HEK293T (cell line): ENCODE results near the gene NFATC1.

Source experiments
- CTCF ChIA-PET: fragments of 350-600 bp; formaldehyde crosslinking; extraction: SDS; loops from one replicate; lab custom pipeline; 2021; ENCODE audit warnings: antibody characterized with exemption, inconsistent platforms; lab: Yijun Ruan, JAX
- POLR2A ChIA-PET: fragments of 350-600 bp; formaldehyde crosslinking; extraction: SDS; loops from one replicate; lab custom pipeline; 2020; ENCODE audit warnings: antibody characterized with exemption, inconsistent platforms; lab: Yijun Ruan, JAX
- DNase-seq: peaks from one replicate; pipeline ENCODE4 v3.0.0; 2012; ENCODE audit warnings: mixed read lengths; ENCODE audit errors: extremely low spot score
- ARNT ChIP-seq: fragments of 450-650 bp; IDR thresholded peaks from 2 replicates; pipeline ENCODE4 v1.6.1; 2017; ENCODE audit warnings: mild to moderate bottlenecking
- BHLHE40 ChIP-seq: fragments of 450-650 bp; IDR thresholded peaks from 2 replicates; pipeline ENCODE4 v1.6.1; 2016; ENCODE audit warnings: mild to moderate bottlenecking, moderate library complexity, borderline replicate concordance
- CTBP1 ChIP-seq: fragments of 450-650 bp; IDR thresholded peaks from 2 replicates; pipeline ENCODE4 v1.6.1; 2016; ENCODE audit warnings: borderline replicate concordance
- ELF4 ChIP-seq: fragments of 450-650 bp; IDR thresholded peaks from 2 replicates; pipeline ENCODE4 v1.6.1; 2017; ENCODE audit warnings: antibody characterized with exemption
- FOXA1 ChIP-seq: fragments of 450-650 bp; IDR thresholded peaks from 2 replicates; pipeline ENCODE4 v1.6.1; 2016; ENCODE audit warnings: mild to moderate bottlenecking
- FOXK2 ChIP-seq: fragments of 450-650 bp; IDR thresholded peaks from 2 replicates; pipeline ENCODE4 v1.6.1; 2016; ENCODE audit warnings: mild to moderate bottlenecking
- FOXM1 ChIP-seq: fragments of 450-650 bp; IDR thresholded peaks from 2 replicates; pipeline ENCODE4 v1.6.1; 2017; ENCODE audit warnings: mild to moderate bottlenecking, borderline replicate concordance
- HDGF ChIP-seq: fragments of 450-650 bp; IDR thresholded peaks from 2 replicates; pipeline ENCODE4 v1.6.1; 2017; ENCODE audit warnings: antibody characterized with exemption, borderline replicate concordance
- L3MBTL2 ChIP-seq: fragments of 450-650 bp; conservative IDR thresholded peaks from 2 replicates; pipeline ENCODE4 v1.6.1; 2016; ENCODE audit warnings: mild to moderate bottlenecking
- LEF1 ChIP-seq: fragments of 450-650 bp; IDR thresholded peaks from 2 replicates; pipeline ENCODE4 v1.6.1; 2017; ENCODE audit warnings: mild to moderate bottlenecking, borderline replicate concordance
- NFRKB ChIP-seq: fragments of 450-650 bp; IDR thresholded peaks from 2 replicates; pipeline ENCODE4 v1.6.1; 2016; ENCODE audit warnings: mild to moderate bottlenecking, moderate library complexity
- PKNOX1 ChIP-seq: fragments of 450-650 bp; IDR thresholded peaks from 2 replicates; pipeline ENCODE4 v1.6.1; 2016
- SP1 ChIP-seq: fragments of 450-650 bp; IDR thresholded peaks from 2 replicates; pipeline ENCODE4 v1.6.1; 2017
- SUZ12 ChIP-seq: fragments of 450-650 bp; IDR thresholded peaks from 2 replicates; pipeline ENCODE4 v1.6.1; 2016; ENCODE audit warnings: mild to moderate bottlenecking
- TARDBP ChIP-seq: fragments of 450-650 bp; IDR thresholded peaks from 2 replicates; pipeline ENCODE4 v1.6.1; 2016
- ZNF384 ChIP-seq: fragments of 450-650 bp; IDR thresholded peaks from 2 replicates; pipeline ENCODE4 v1.6.1; 2016

NFATC1 gene

GRCh38 chr18:79540904-79541282, 145.2 kb downstream of the NFATC1 start:
- ChIA-PET CTCF (no interaction called here), POLR2A (no interaction called here)
- TF ChIP-seq NFRKB (no peak), TARDBP (no peak), HDGF (no peak), ELF4 (no peak), SUZ12 (no peak), L3MBTL2 (no peak), LEF1 (no peak), ARNT (no peak)
- no peak for DNase-seq

DNA sequence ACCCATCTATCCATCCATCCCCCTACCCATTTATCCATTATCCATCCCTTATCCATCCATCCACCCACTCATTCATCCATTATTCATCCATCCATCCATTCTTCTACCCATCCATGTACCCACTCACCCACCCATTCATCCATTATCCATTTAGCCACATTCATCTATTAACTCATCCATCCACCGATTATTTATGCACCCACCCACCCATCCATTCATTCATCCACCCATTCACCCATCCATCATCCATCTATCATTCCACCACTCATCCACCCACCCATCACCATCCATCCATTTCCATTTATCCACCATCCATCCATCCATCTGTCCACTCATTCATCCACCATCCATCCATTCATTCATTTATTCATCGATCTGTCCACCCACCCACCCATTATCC, 146.5 kb downstream of the NFATC1 start:
- ChIA-PET POLR2A (no interaction called here), CTCF (no interaction called here)
- TF ChIP-seq TARDBP (no peak), L3MBTL2 (no peak), NFRKB (no peak), ELF4 (no peak), FOXK2 (no peak), ZNF384 (no peak), PKNOX1 (no peak), SP1 (no peak), ARNT (no peak)
- no peak for DNase-seq

DNA sequence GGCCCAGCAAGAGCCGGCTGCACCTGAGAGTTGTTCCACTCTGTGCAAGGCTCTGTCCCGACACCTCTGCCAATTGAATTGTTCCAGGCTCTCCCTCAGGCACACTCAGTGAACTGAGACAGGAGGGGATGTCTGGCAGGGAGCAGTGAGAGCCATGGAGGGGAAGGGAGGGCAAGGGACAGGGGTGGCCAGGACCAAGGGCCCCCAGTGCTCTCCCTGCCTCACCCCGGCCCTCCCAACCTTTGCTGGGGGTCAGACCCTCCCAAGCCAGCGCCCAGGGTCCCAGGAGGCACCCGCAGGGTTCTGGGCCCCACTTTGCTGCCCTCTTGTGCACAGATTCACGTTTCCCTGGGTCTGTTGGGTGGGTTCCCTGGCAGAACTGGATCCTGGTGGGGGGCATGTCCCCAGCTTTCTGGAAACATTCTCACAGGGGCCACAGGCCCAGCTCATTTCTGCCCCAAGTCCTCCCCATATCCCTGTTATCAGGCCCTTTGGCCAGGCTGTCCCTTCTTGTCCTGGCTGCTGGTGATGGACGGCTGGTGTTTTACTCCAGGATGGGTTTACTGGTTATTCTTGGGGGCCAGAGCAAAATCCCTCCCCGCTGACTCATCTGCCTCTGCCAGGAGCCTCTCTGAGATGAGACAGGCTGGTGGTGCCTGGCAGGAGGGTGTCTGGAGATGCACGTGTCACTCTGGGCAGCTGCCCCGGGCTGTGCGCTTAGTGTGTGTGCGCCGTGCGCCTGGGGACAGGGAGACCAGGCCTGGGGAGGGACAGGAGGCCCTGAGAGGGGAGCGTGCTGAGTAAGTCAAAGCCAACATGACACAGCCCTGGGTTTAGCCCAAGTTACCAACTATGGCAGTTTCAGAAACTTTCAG, 147.4 kb downstream of the NFATC1 start:
- TF ChIP-seq SUZ12 (no peak), ARNT (no peak), TARDBP (no peak), PKNOX1 (no peak), FOXM1 (no peak), BHLHE40 (no peak)
- ChIA-PET CTCF (no interaction called here), POLR2A (no interaction called here)
- no peak for DNase-seq

DNA sequence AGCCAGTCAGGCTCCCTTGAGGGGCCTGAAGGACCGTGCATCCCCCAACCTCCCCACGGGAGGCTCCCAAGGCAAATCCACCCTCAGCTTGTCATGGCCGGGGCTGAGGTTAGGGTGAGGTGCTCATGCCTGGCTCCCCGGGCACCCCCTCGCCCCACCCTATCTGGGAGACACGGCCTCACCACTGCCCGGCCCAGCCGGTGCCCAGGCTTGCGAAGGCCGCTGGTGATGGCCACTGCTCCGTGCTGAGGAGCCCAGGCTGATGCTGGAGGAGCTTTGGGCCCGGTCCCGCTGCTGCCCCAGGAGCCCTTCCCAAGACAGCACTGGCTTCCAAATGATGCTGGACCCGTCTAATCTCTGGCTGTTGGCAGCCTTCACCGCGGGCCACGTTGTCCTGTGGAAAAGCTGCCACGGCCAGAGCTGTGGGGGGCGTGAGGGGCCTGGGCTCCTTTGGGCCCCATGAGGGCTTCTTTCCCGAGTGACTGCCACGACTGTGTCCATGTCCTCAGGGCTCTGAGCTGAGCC, 148.2 kb downstream of the NFATC1 start:
- ChIA-PET CTCF (no interaction called here), POLR2A (no interaction called here)
- TF ChIP-seq FOXM1 (no peak), ELF4 (no peak), SP1 (no peak), NFRKB (no peak), BHLHE40 (no peak), LEF1 (no peak)
- no peak for DNase-seq

GRCh38 chr18:79544386-79544963, 148.7 kb downstream of the NFATC1 start:
- TF ChIP-seq ZNF384 (no peak), BHLHE40 (no peak), FOXA1 (no peak), ELF4 (no peak), L3MBTL2 (no peak), LEF1 (no peak), HDGF (no peak), NFRKB (no peak), SUZ12 (no peak), SP1 (no peak), PKNOX1 (no peak), FOXK2 (no peak), CTBP1 (no peak), ARNT (no peak)
- no peak for DNase-seq
- ChIA-PET CTCF (no interaction called here), POLR2A (no interaction called here)

GRCh38 chr18:79545255-79545654, 149.5 kb downstream of the NFATC1 start:
- ChIA-PET CTCF (no interaction called here), POLR2A (no interaction called here)
- no peak for TF ChIP-seq ELF4
- TF ChIP-seq HDGF = no peak
- no peak for TF ChIP-seq ARNT
- DNase-seq = no peak

GRCh38 chr18:79545736-79546171, 150.0 kb downstream of the NFATC1 start:
- CTCF ChIA-PET = no interaction called here
- no peak for DNase-seq
- POLR2A ChIA-PET = no interaction called here
- no peak for TF ChIP-seq BHLHE40
- no peak for TF ChIP-seq TARDBP
- no peak for TF ChIP-seq CTBP1
- no peak for TF ChIP-seq LEF1
- no peak for TF ChIP-seq L3MBTL2
- no peak for TF ChIP-seq SP1
